ENCODE data around the gene PLA2R1.
A peak's percentile ranks its signal among the peaks of the same experiment; 100 is the strongest.

PLA2R1 gene

DNA sequence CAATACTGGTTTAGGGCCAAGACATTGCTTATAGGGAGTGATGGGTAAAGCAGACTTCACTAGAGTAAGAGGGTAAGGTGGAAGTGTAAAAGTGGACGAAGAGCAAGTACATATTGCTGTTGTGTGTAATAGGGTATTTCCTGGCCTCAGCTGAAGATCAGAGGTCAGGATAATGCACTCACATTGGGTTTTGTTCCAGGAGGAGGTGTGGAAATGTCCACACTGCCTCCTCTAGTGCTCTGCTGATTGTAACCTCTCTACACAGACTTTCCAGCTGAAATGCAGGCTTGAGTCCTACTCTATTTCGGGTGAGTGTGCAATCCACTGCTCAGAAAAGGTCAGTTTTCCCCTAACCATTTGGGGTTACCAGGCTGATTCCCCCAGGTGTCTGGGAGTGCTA is 41.7 kb upstream of the PLA2R1 start:
- TF ChIP-seq, protein P1, sequence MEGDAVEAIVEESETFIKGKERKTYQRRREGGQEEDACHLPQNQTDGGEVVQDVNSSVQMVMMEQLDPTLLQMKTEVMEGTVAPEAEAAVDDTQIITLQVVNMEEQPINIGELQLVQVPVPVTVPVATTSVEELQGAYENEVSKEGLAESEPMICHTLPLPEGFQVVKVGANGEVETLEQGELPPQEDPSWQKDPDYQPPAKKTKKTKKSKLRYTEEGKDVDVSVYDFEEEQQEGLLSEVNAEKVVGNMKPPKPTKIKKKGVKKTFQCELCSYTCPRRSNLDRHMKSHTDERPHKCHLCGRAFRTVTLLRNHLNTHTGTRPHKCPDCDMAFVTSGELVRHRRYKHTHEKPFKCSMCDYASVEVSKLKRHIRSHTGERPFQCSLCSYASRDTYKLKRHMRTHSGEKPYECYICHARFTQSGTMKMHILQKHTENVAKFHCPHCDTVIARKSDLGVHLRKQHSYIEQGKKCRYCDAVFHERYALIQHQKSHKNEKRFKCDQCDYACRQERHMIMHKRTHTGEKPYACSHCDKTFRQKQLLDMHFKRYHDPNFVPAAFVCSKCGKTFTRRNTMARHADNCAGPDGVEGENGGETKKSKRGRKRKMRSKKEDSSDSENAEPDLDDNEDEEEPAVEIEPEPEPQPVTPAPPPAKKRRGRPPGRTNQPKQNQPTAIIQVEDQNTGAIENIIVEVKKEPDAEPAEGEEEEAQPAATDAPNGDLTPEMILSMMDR (IDR thresholded peaks at IDR 0.05; ENCODE audit: control extremely low read depth, extremely low read depth, low read depth, missing control alignments) = no peak
- ChIA-PET POLR2A (no interaction called here), CTCF (interaction anchor here (1.3 kb wide), 1 partner anchor 13 kb away, joined by 3 read pairs; no protein-coding TSS in a partner anchor)
- no peak for DNase-seq (ENCODE audit: extremely low spot score)

DNA sequence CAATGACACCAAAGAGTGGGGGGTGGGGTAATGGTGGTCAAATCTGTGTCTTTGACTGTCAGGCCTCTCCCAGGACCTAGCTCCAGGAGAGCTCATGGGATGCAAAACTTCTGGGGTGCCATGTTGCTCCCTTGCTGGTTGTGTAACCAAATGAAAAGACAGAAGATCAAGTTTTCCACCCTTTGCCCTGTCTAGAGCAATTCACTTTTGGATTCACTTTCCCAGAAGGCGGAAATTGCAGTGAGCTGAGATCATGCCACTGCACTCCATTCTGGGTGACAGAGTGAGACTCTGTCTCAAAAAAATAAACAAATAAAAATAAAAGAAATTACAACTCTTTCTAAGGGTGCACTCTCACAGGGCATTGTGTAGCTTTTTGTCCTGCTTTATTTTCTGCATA is 34.9 kb upstream of the PLA2R1 start:
- POLR2A ChIA-PET = no interaction called here

GRCh38 chr2:160096409-160096808 is 34.0 kb upstream of the PLA2R1 start:
- CTCF ChIA-PET = interaction anchor here (1.3 to 3.5 kb wide), 5 partner anchors 9 to 67 kb away, joined by 3 to 22 read pairs (median 5); no protein-coding TSS in a partner anchor
- POLR2A ChIA-PET = no interaction called here

More for the DNA sequence above, 34.9 kb upstream of the PLA2R1 start:
- CTCF ChIA-PET = interaction anchor here (0.7 to 3.5 kb wide), 6 partner anchors 8 to 66 kb away, joined by 3 to 22 read pairs (median 4); no protein-coding TSS in a partner anchor
- DNase-seq (ENCODE audit: extremely low spot score) = no peak
- TF ChIP-seq, protein P1 (IDR thresholded peaks at IDR 0.05; ENCODE audit: control extremely low read depth, extremely low read depth, low read depth, missing control alignments) = no peak

GRCh38 chr2:160092445-160092844 is 30.0 kb upstream of the PLA2R1 start:
- POLR2A ChIA-PET = no interaction called here
- TF ChIP-seq, protein P1 (IDR thresholded peaks at IDR 0.05; ENCODE audit: control extremely low read depth, extremely low read depth, low read depth, missing control alignments) = no peak
- DNase-seq (ENCODE audit: extremely low spot score) = no peak
- CTCF ChIA-PET = interaction anchor here (3.0 kb wide), 1 partner anchor 14 kb away, joined by 9 read pairs; no protein-coding TSS in a partner anchor

More at GRCh38 chr2:160096409-160096808, 34.0 kb upstream of the PLA2R1 start:
- TF ChIP-seq, protein P1 (IDR thresholded peaks at IDR 0.05; ENCODE audit: control extremely low read depth, extremely low read depth, low read depth, missing control alignments) = no peak
- no peak for DNase-seq (ENCODE audit: extremely low spot score)

DNA sequence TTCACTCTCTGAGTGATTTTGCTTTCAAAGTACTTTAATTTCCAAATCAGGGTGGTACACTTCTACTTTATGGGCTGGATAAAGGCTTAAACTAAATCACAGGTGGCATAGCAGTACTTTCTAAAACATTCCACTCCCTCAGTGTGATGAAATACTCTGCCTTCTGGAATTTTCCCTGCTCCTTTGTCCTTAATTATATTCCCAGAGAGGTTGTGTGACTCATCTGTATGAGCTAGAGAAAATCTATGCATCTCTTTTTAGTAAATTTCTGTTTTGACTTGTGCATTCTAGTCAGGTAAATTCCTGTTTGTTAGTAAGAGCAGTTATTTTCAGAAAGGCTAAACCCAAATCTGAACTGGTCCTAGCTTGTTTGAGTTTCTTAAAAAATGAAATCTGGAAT is 29.0 kb upstream of the PLA2R1 start:
- POLR2A ChIA-PET = no interaction called here
- CTCF ChIA-PET = interaction anchor here (1.2 to 3.3 kb wide), 4 partner anchors 13 to 21 kb away, joined by 3 to 15 read pairs (median 6); no protein-coding TSS in a partner anchor
- TF ChIP-seq, protein P1 (IDR thresholded peaks at IDR 0.05; ENCODE audit: control extremely low read depth, extremely low read depth, low read depth, missing control alignments) = no peak
- DNase-seq (ENCODE audit: extremely low spot score) = no peak

DNA sequence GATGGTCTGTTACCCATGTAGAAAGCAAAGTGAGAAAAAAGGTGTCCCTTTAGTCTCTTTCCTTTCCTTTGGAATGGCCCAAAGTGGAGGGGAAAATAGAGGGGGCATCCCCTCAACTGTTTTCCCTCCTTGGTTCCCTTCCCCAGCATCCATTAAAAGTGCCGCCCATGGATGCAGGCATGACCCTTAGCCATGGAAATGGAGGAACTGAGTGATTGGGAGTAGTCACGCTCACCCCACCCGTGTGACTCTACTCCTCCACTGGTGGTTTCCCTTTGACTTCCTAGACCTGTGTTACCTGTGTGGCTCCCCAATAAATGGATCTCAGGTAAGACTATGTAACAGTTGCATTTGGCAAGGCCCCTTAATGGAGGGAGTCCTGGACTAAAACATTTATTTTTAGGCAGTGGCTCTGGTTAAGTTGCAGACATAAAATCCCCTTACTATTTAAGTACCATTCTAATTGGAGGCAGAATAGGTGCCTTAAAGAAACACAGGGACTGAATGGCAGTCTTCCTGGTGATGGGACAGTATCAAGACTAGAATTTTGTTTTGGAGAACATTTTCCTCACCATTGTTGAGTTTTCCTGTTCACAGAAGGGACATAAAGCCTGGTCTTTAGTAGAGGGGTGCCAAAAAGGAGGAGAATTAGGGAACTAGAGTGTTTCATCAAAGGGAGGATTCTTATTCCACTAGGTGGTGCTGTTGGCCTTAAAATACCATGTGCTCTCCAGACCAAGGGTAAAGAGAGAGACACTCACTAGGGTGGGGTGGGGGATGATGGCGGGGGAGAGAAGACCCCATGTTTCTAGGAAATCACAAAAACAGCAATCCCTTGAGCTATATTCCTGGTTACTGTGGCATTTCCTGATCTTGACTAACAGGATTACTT is 25.7 kb upstream of the PLA2R1 start:
- TF ChIP-seq, protein P1 (IDR thresholded peaks at IDR 0.05; ENCODE audit: control extremely low read depth, extremely low read depth, low read depth, missing control alignments) = peak; percentile 20
- POLR2A ChIA-PET = no interaction called here
- no peak for DNase-seq (ENCODE audit: extremely low spot score)
- CTCF ChIA-PET = interaction anchor here (1.1 to 3.3 kb wide), 6 partner anchors 9 to 121 kb away, joined by 3 to 15 read pairs (median 4); no protein-coding TSS in a partner anchor
